GM23338 (cell line): ENCODE measurements around the gene FEM1B. TPM values are rescaled to one million over a fixed set of nuclear protein-coding genes. Genes with fewer than 3 reads are reported as not detected.

Source experiments
- ATAC-seq: fragments of 200-7000 bp; cut with Tn5 transposase; 3 replicates; pipeline ENCODE4 v1.9.1; 2020
- DNase-seq: peaks from one replicate; pipeline ENCODE4 v3.0.0-alpha.2; 2015; ENCODE audit warnings: low spot score
- H2AFZ ChIP-seq: fragments of 200-600 bp; sonication (generic); 2 replicates; pipeline ENCODE4 v1.8.0; 2016; ENCODE audit warnings: antibody characterized with exemption, mild to moderate bottlenecking, moderate library complexity
- H3F3A ChIP-seq: fragments of 200-600 bp; sonication (generic); replicated peaks from 2 replicates; pipeline ENCODE4 v1.8.0; 2017; ENCODE audit warnings: antibody characterized with exemption, mixed run types, low read depth
- H3K27ac ChIP-seq: fragments of 200-600 bp; sonication (generic); 2 replicates; pipeline ENCODE4 v1.6.1; 2016; ENCODE audit warnings: low read depth
- H3K27me3 ChIP-seq: fragments of 200-600 bp; sonication (generic); 2 replicates; pipeline ENCODE4 v1.8.0; 2016; ENCODE audit warnings: mild to moderate bottlenecking, mixed run types, moderate library complexity; ENCODE audit not compliant: insufficient read depth
- H3K36me3 ChIP-seq: fragments of 200-600 bp; sonication (generic); 2 replicates; pipeline ENCODE4 v1.8.0; 2016; ENCODE audit warnings: mild to moderate bottlenecking; ENCODE audit not compliant: insufficient read depth
- H3K4me1 ChIP-seq: fragments of 200-600 bp; sonication (generic); 2 replicates; pipeline ENCODE4 v1.8.0; 2016; ENCODE audit warnings: mild to moderate bottlenecking, moderate library complexity; ENCODE audit not compliant: insufficient read depth
- H3K4me2 ChIP-seq: fragments of 200-600 bp; sonication (generic); 2 replicates; pipeline ENCODE4 v1.7.1; 2017; ENCODE audit warnings: mixed run types
- H3K4me3 ChIP-seq: fragments of 200-600 bp; sonication (generic); 2 replicates; pipeline ENCODE4 v1.6.1; 2016; ENCODE audit warnings: mixed run types
- H3K79me2 ChIP-seq: fragments of 200-600 bp; sonication (generic); replicated peaks from 2 replicates; pipeline ENCODE4 v1.8.0; 2017; ENCODE audit warnings: mild to moderate bottlenecking; ENCODE audit not compliant: insufficient read depth
- H3K9me2 ChIP-seq: fragments of 200-600 bp; sonication (generic); 2 replicates; pipeline ENCODE4 v1.8.0; 2017; ENCODE audit not compliant: insufficient read depth
- H4K20me1 ChIP-seq: fragments of 200-600 bp; sonication (generic); replicated peaks from 2 replicates; pipeline ENCODE4 v1.8.0; 2017; ENCODE audit warnings: mild to moderate bottlenecking; ENCODE audit not compliant: insufficient read depth
- H3K27ac Mint-ChIP-seq: 2 replicates; pipeline ENCODE4 v1.8.0; 2020; ENCODE audit warnings: inconsistent platforms, mild to moderate bottlenecking, moderate library complexity, mixed read lengths
- H3K27me3 Mint-ChIP-seq: 3 replicates; pipeline ENCODE4 v1.8.0; 2022; ENCODE audit warnings: low read depth, mild to moderate bottlenecking, moderate library complexity, mixed read lengths, inconsistent platforms; ENCODE audit not compliant: insufficient read depth, poor library complexity
- H3K36me3 Mint-ChIP-seq: 3 replicates; pipeline ENCODE4 v1.8.0; 2021; ENCODE audit warnings: low read depth, mild to moderate bottlenecking, inconsistent platforms, moderate library complexity, mixed read lengths
- H3K4me1 Mint-ChIP-seq: 3 replicates; pipeline ENCODE4 v1.8.0; 2020; ENCODE audit warnings: mild to moderate bottlenecking, inconsistent platforms, mixed read lengths
- H3K4me3 Mint-ChIP-seq: 3 replicates; pipeline ENCODE4 v1.8.0; 2021; ENCODE audit warnings: moderate library complexity, mild to moderate bottlenecking, inconsistent platforms, mixed read lengths
- H3K9me3 Mint-ChIP-seq: 3 replicates; pipeline ENCODE4 v1.8.0; 2020; ENCODE audit warnings: moderate library complexity, mild to moderate bottlenecking, inconsistent platforms, mixed read lengths
- CREB1 ChIP-seq: fragments of 250-450 bp; sonication (Bioruptor Pico); IDR thresholded peaks from 2 replicates; pipeline ENCODE4 v1.5.0; 2020; ENCODE audit warnings: low read depth, mild to moderate bottlenecking, moderate library complexity
- CTCF ChIP-seq, 2 experiments: fragments of 200-600 bp in 1 of 2; sonication (generic) in 1 of 2; conservative IDR thresholded peaks; 2 replicates each; pipeline versions ENCODE4 v1.5.1 to v1.6.1; 2016 to 2017; ENCODE audit warnings: antibody characterized with exemption in 2 of 2, low read depth in 2 of 2, mild to moderate bottlenecking in 2 of 2, moderate library complexity in 1 of 2
- ETS1 ChIP-seq: IDR thresholded peaks from 2 replicates; pipeline ENCODE4 v1.6.1; 2016; ENCODE audit warnings: antibody characterized with exemption
- EZH2 ChIP-seq: fragments of 200-600 bp; sonication (generic); IDR thresholded peaks from one replicate; pipeline ENCODE4 v1.8.0; 2017; ENCODE audit warnings: antibody characterized with exemption, mild to moderate bottlenecking, low read depth; ENCODE audit not compliant: unreplicated experiment
- EZH2phosphoT487 ChIP-seq: fragments of 200-600 bp; sonication (generic); IDR thresholded peaks from one replicate; pipeline ENCODE4 v1.8.1; 2018; ENCODE audit warnings: antibody characterized with exemption; ENCODE audit not compliant: unreplicated experiment
- NANOG ChIP-seq: IDR thresholded peaks from 2 replicates; pipeline ENCODE4 v1.6.1; 2016; ENCODE audit warnings: antibody characterized with exemption, borderline replicate concordance
- POLR2AphosphoS5 ChIP-seq: IDR thresholded peaks from 2 replicates; pipeline ENCODE4 v1.6.1; 2016; ENCODE audit warnings: antibody characterized with exemption, low read depth
- REST ChIP-seq: IDR thresholded peaks from one replicate; pipeline ENCODE4 v1.6.1; 2018; ENCODE audit warnings: antibody characterized with exemption; ENCODE audit not compliant: unreplicated experiment
- STAT1 ChIP-seq: IDR thresholded peaks from one replicate; pipeline ENCODE4 v1.6.1; 2016; ENCODE audit warnings: antibody characterized with exemption; ENCODE audit not compliant: unreplicated experiment
- ZNF114 ChIP-seq: fragments of 250-450 bp; sonication (Bioruptor Pico); IDR thresholded peaks from 2 replicates; pipeline ENCODE4 v1.5.0; 2020; ENCODE audit warnings: mild to moderate bottlenecking, moderate library complexity
- ZNF331 ChIP-seq: fragments of 250-450 bp; sonication (Bioruptor Pico); IDR thresholded peaks from 2 replicates; pipeline ENCODE4 v1.5.0; 2020; ENCODE audit warnings: low read depth, mild to moderate bottlenecking, moderate library complexity
- polyA plus RNA-seq: library from polyadenylated mRNA; unstranded; fragments of >200 nt; fragmentation: Nextera tagmentation; extraction: Ambion mirVana; gene quantifications from 2 replicates; pipeline ENCODE4 v1.2.1, GENCODE V29; 2016
- total RNA-seq: library from RNA; depleted of rRNA; stranded (reverse); fragments of >200 nt; shearing (Covaris generic); gene quantifications from 2 replicates; pipeline ENCODE4 v1.2.3, GENCODE V29; 2014

The FEM1B gene
- total and polyA plus RNA-seq, 2 experiments from 2014 or later: 13.0 to 82.0 TPM

- Mint-ChIP-seq H3K9me3 (no peaks in the 10 kb centered on the region), H3K4me3 (no peak overlapping the region), H3K27ac (no peak overlapping the region), H3K27me3 (peaks cover 5% of the 10 kb centered on the region), H3K36me3 (peaks cover 29% of the 10 kb centered on the region), H3K4me1 (peaks cover 62% of the 10 kb centered on the region)
- no peaks in the 10 kb centered on the region for H3K36me3 ChIP-seq
- H3F3A ChIP-seq: no peaks in the 10 kb centered on the region
- peaks cover 64% of the 10 kb centered on the region for H3K4me1 ChIP-seq
- H3K4me3 ChIP-seq: no peak overlapping the region
- H3K79me2 ChIP-seq: peaks cover 99% of the 10 kb centered on the region
- ATAC-seq (no peak), DNase-seq (no peak)
- H3K9me2 ChIP-seq: no peaks in the 10 kb centered on the region
- no peak overlapping the region for H3K27ac ChIP-seq
- H4K20me1 ChIP-seq: peaks cover 30% of the 10 kb centered on the region
- no peak overlapping the region; the same call in 1 of the 2 replicates for H3K4me2 ChIP-seq
- no peak overlapping the region for H2AFZ ChIP-seq
- no peaks in the 10 kb centered on the region for H3K27me3 ChIP-seq
- no peak for TF ChIP-seq ZNF331
- TF ChIP-seq CTCF (conservative IDR thresholded peaks at IDR 0.05; ENCODE audit: low read depth in 2 of 2): no peak
- no peak for TF ChIP-seq POLR2AphosphoS5
- no peak for TF ChIP-seq CREB1 (CRISPR knock-in tag)
- TF ChIP-seq REST: no peak
- TF ChIP-seq NANOG: no peak
- no peak for TF ChIP-seq EZH2phosphoT487
These were observed 13.2 kb downstream of the FEM1B start for GRCh38 chr15:68290715-68291114.

- Histone ChIP-seq H4K20me1 (peaks cover 30% of the 10 kb centered on the region), H3K9me2 (no peaks in the 10 kb centered on the region), H3K27ac (no peak overlapping the region), H3K79me2 (peaks cover 83% of the 10 kb centered on the region), H3F3A (no peaks in the 10 kb centered on the region), H2AFZ (no peak overlapping the region), H3K4me3 (no peak overlapping the region), H3K4me2 (no peak overlapping the region), H3K27me3 (no peaks in the 10 kb centered on the region), H3K4me1 (peaks cover 48% of the 10 kb centered on the region), H3K36me3 (no peaks in the 10 kb centered on the region)
- H3K4me3 Mint-ChIP-seq: no peak overlapping the region
- ATAC-seq (no peak), DNase-seq (no peak)
- peaks cover 52% of the 10 kb centered on the region for H3K4me1 Mint-ChIP-seq
- H3K27ac Mint-ChIP-seq: no peak overlapping the region
- peaks cover 2% of the 10 kb centered on the region for H3K27me3 Mint-ChIP-seq
- peaks cover 27% of the 10 kb centered on the region for H3K36me3 Mint-ChIP-seq
- H3K9me3 Mint-ChIP-seq: no peaks in the 10 kb centered on the region
- no peak for TF ChIP-seq ETS1
- TF ChIP-seq ZNF331: no peak
- TF ChIP-seq NANOG: no peak
- TF ChIP-seq CTCF (conservative IDR thresholded peaks at IDR 0.05; ENCODE audit: low read depth in 2 of 2): no peak
- TF ChIP-seq POLR2AphosphoS5: no peak
- no peak for TF ChIP-seq ZNF114 (CRISPR knock-in tag)
- no peak for TF ChIP-seq CREB1 (CRISPR knock-in tag)
- TF ChIP-seq EZH2: no peak
- no peak for TF ChIP-seq STAT1
- no peak for TF ChIP-seq REST
These were observed 14.7 kb downstream of the FEM1B start for GRCh38 chr15:68292157-68292781.
